HepG2 (cell line): ENCODE results near the gene BATF3. TPM values are rescaled to one million over a fixed set of nuclear protein-coding genes. Genes with fewer than 3 reads are reported as not detected.
A peak's percentile ranks its signal among the peaks of the same experiment; 100 is the strongest.

ENCODE experiments used
- ATAC-seq: fragments of 200-7000 bp; cut with Tn5 transposase; 3 replicates; pipeline ENCODE4 v1.9.1; 2020; ENCODE audit warnings: mild to moderate bottlenecking, moderate library complexity
- BruUV-seq: library from RNA; stranded (reverse); fragments of 400-500 nt; replicated peaks from 2 replicates; lab custom pipeline; 2021; lab: Mats Ljungman, UMichigan
- CTCF ChIA-PET: fragments of 300-600 bp; formaldehyde crosslinking; extraction: SDS; loops from one replicate; lab custom pipeline; 2021; ENCODE audit warnings: low total read pairs, inconsistent platforms, low intra/inter-chr PET ratio; lab: Yijun Ruan, JAX
- POLR2A ChIA-PET: fragments of 350-600 bp; sonication (Branson Sonifier 250); formaldehyde crosslinking; loops from one replicate; lab custom pipeline; 2020; ENCODE audit warnings: antibody characterized with exemption, inconsistent platforms; lab: Yijun Ruan, JAX
- DNase-seq: peaks from one replicate; pipeline ENCODE4 v3.0.0-alpha.2; 2015; ENCODE audit warnings: low spot score
- FAIRE-seq: peaks from 3 replicates; lab custom pipeline; 2011; peaks lifted over from hg19 to GRCh38; lab: Jason Lieb, UNC
- H2AFZ ChIP-seq: one replicate; pipeline ENCODE4 v1.6.1; 2011; ENCODE audit warnings: low read length, inconsistent platforms
- H3K27ac ChIP-seq: fragments of 300-600 bp; 3 replicates; pipeline ENCODE4 v1.8.0; 2011; ENCODE audit warnings: mixed run types, mild to moderate bottlenecking, mixed read lengths, low read length, inconsistent platforms; ENCODE audit not compliant: insufficient read depth; ENCODE audit errors: extremely low read length
- H3K27me3 ChIP-seq, 2 experiments: fragments of 200-600 bp in 1 of 2; 2 replicates in 1 of 2; 3 replicates in 1 of 2; pipeline versions ENCODE4 v1.6.0 to v1.8.0; 2011; ENCODE audit warnings: low read length in 2 of 2, mild to moderate bottlenecking in 2 of 2, moderate library complexity in 2 of 2, inconsistent platforms in 1 of 2; ENCODE audit not compliant: insufficient read depth in 2 of 2, control insufficient read depth in 1 of 2
- H3K36me3 ChIP-seq, 2 experiments: fragments of 200-600 bp in 1 of 2; replicated peaks in 1 of 2; 2 replicates in 1 of 2; 3 replicates in 1 of 2; pipeline versions ENCODE4 v1.5.1 to v1.8.0; 2011; ENCODE audit warnings: low read length in 2 of 2, inconsistent platforms in 1 of 2; ENCODE audit not compliant: insufficient read depth in 2 of 2, control insufficient read depth in 1 of 2
- H3K4me1 ChIP-seq: 2 replicates; pipeline ENCODE4 v1.5.1; 2012; ENCODE audit warnings: low read length, inconsistent platforms; ENCODE audit not compliant: insufficient read depth
- H3K4me2 ChIP-seq: 2 replicates; pipeline ENCODE4 v1.6.0; 2011; ENCODE audit warnings: low read depth, low read length, inconsistent platforms
- H3K4me3 ChIP-seq, 3 experiments: fragments of 200-600 bp in 1 of 3; sonication (generic), shearing (Covaris generic) in 1 of 3; replicated peaks in 1 of 3; 2 replicates each; pipeline ENCODE4 v1.5.1; 2011 to 2016; ENCODE audit warnings: low read length in 3 of 3, inconsistent platforms in 2 of 3, low read depth in 2 of 3, mild to moderate bottlenecking in 2 of 3, control low read depth in 1 of 3, mixed read lengths in 1 of 3; ENCODE audit not compliant: insufficient read depth in 1 of 3
- H3K79me2 ChIP-seq: one replicate; pipeline ENCODE4 v1.6.1; 2011; ENCODE audit warnings: low read length, inconsistent platforms; ENCODE audit not compliant: insufficient read depth
- H3K9ac ChIP-seq: 2 replicates; pipeline ENCODE4 v1.6.0; 2011; ENCODE audit warnings: mild to moderate bottlenecking, low read depth, low read length, inconsistent platforms; ENCODE audit not compliant: insufficient read depth
- H3K9me3 ChIP-seq: 2 replicates; pipeline ENCODE4 v1.5.1; 2012; ENCODE audit warnings: mild to moderate bottlenecking, low read length
- H4K20me1 ChIP-seq: 2 replicates; pipeline ENCODE4 v1.6.0; 2011; ENCODE audit warnings: inconsistent platforms, mild to moderate bottlenecking, low read length, moderate library complexity; ENCODE audit not compliant: insufficient read depth
- ATF5 ChIP-seq: sonication (generic); formaldehyde crosslinking; IDR thresholded peaks from 2 replicates; pipeline ENCODE4 v1.4.0; 2020; ENCODE audit warnings: mild to moderate bottlenecking, low read depth, missing genetic modification reagents
- NFE2L2 ChIP-seq: fragments of 150-350 bp; IDR thresholded peaks from 2 replicates; pipeline ENCODE4 v1.6.1; 2014; ENCODE audit warnings: low read length
- POLR2AphosphoS2 ChIP-seq: IDR thresholded peaks from 2 replicates; pipeline ENCODE4 v1.6.1; 2011; ENCODE audit warnings: low read depth, low read length, improper control_type of control experiment
- SKIL ChIP-seq: sonication (generic); formaldehyde crosslinking; IDR thresholded peaks from 2 replicates; pipeline ENCODE4 v1.8.0; 2022; ENCODE audit warnings: missing genetic modification reagents, mild to moderate bottlenecking, moderate library complexity, borderline replicate concordance
- SOX5 ChIP-seq: IDR thresholded peaks from 2 replicates; pipeline ENCODE4 v1.6.1; 2016; ENCODE audit warnings: borderline replicate concordance
- ZNF281 ChIP-seq: sonication (generic); formaldehyde crosslinking; IDR thresholded peaks from 2 replicates; pipeline ENCODE4 v1.4.0; 2020; ENCODE audit warnings: missing genetic modification reagents, borderline replicate concordance
- WGBS: methylation state at CpG from one replicate; pipeline ENCODE4 v1.1.6; 2017; ENCODE audit warnings: low lambda C conversion rate; 5-methylcytosine and 5-hydroxymethylcytosine counted together
- in situ Hi-C: cut with HindIII; loops from 2 replicates; pipeline ENCODE4 v1.10.0; 2017; ENCODE audit warnings: low pct_unique_long_range_greater_than_20kb; ENCODE audit not compliant: extremely low pct_ligation_motif_present
- intact Hi-C: fragments of 100-400 bp; cut with micrococcal nuclease; formaldehyde crosslinking; loops from one replicate; pipeline ENCODE4 v1.10.0; 2022; ENCODE audit not compliant: unreplicated experiment
- polyA plus RNA-seq, 8 experiments: library from polyadenylated mRNA; depleted of rRNA in 3 of 8; stranded (reverse) in 7 of 8; unstranded in 1 of 8; fragments of >200 nt; fragmentation: Illumina TruSeq in 4 of 8; extraction: Trizol in 4 of 8; gene quantifications; 2 replicates each; pipeline versions ENCODE4 v1.2.1 to v1.2.3, GENCODE V29; 2011 to 2016; ENCODE audit warnings: low read depth in 4 of 8, missing spikeins in 1 of 8, mixed read lengths in 1 of 8; ENCODE audit not compliant: insufficient read depth in 1 of 8
- total RNA-seq, 5 experiments: library from RNA; depleted of rRNA; stranded (reverse); fragments of >200 nt; fragmentation: Illumina TruSeq; extraction: Trizol; gene quantifications; 2 replicates each; pipeline ENCODE4 v1.2.3, GENCODE V29; 2016; ENCODE audit warnings: low read depth in 1 of 5

BATF3 gene
- total and polyA plus RNA-seq, 2 of the 13 experiments (the other 11 are each of a cell fraction or from before 2014, with no cell fraction given): 0.13 TPM; not detected in 1

- 85% methylated on average over 16 of the region's 19 CpGs for WGBS
- Histone ChIP-seq H3K4me1 (peaks cover 21% of the 10 kb centered on the region), H3K9ac (no peak overlapping the region), H3K4me3 (no peak overlapping the region), H3K36me3 (no peaks in the 10 kb centered on the region), H2AFZ (no peak overlapping the region), H3K79me2 (no peaks in the 10 kb centered on the region), H3K27me3 (0 out of 5 replicates have a peak, but pooled peaks cover 0 to 3% of the 10 kb centered on the region in 2 experiments), H4K20me1 (no peaks in the 10 kb centered on the region), H3K27ac (no peak overlapping the region), H3K4me2 (no peak overlapping the region), H3K9me3 (no peaks in the 10 kb centered on the region)
- BruUV-seq: no TSS peak
- FAIRE-seq (no peak), DNase-seq (no peak), ATAC-seq (peak; percentile 26; the same call in 1 of the 3 replicates)
- intact Hi-C loops: no loop called here
- POLR2A ChIA-PET: no interaction called here
- no peak for TF ChIP-seq ZNF281
- CTCF ChIA-PET: no interaction called here
- in situ Hi-C loops: no loop called here
Observed at GRCh38 chr1:212646588-212646987, 53.1 kb downstream of the BATF3 start.

- Histone ChIP-seq H3K27ac (no peak overlapping the region), H3K9me3 (no peaks in the 10 kb centered on the region), H3K36me3 (no peaks in the 10 kb centered on the region), H3K27me3 (peaks cover 0 to 8% of the 10 kb centered on the region in 2 experiments; a peak in 1 of 5 replicates), H3K9ac (no peak overlapping the region), H3K4me1 (peaks cover 21% of the 10 kb centered on the region), H3K4me2 (0 out of 2 replicates have a peak overlapping the region, but pooled peaks have one; percentile 10), H4K20me1 (no peaks in the 10 kb centered on the region), H3K79me2 (no peaks in the 10 kb centered on the region), H2AFZ (no peak overlapping the region), H3K4me3 (no peak overlapping the region)
- in situ Hi-C loops (no loop called here), intact Hi-C loops (no loop called here)
- BruUV-seq: no TSS peak
- DNase-seq (peak; percentile 18), ATAC-seq (peak; percentile 80), FAIRE-seq (no peak)
- POLR2A ChIA-PET: no interaction called here
- CTCF ChIA-PET: no interaction called here
- WGBS: 33% methylated on average over 13 of the region's 13 CpGs
- TF ChIP-seq SOX5 (CRISPR knock-in tag) (peak; percentile 41; the same call in 1 of the 2 replicates), SKIL (0 out of 2 replicates have a peak, but pooled peaks have one; percentile 13), POLR2AphosphoS2 (no peak), ATF5 (CRISPR knock-in tag) (no peak), NFE2L2 (peak; percentile 41)
Observed at GRCh38 chr1:212645546-212646543, 53.8 kb downstream of the BATF3 start.
